Measurements from ENCODE around the gene GMFB.

GMFB gene

DNA sequence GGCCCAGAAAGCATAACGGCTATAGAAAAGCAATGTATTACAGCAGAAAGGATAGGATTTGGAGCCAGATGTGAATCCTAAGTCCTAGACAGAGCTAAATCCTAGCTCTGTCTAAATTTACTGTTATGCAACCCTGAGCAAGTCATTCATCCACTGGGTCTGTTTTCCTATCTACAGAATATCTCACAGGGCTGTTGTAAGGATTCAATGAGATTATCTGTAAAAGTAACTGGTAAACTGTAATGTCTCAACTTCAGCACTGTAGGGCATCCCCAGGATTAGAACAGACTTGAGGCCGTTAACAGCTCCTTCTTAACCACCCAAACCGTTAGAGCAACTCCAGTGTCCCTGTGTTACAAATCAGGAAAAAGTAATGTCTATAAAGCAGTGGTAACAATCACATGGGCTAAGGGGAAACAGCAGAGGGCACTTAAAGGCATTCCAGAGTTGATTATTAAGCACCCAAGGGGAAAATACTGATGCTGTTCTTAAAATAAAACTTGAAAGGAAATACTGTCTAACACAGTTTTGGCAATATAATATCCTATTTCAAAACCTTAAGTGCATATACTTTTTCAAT lies 10.1 kb downstream of the GMFB start:
- ATAC-seq (ENCODE audit: low read depth), result no peak
- Histone ChIP-seq H3K27ac (ENCODE audit: poor library complexity, severe bottlenecking) (no peak overlapping the region), H3K36me3 (ENCODE audit: low read depth) (peaks cover 97% of the 10 kb centered on the region)

DNA sequence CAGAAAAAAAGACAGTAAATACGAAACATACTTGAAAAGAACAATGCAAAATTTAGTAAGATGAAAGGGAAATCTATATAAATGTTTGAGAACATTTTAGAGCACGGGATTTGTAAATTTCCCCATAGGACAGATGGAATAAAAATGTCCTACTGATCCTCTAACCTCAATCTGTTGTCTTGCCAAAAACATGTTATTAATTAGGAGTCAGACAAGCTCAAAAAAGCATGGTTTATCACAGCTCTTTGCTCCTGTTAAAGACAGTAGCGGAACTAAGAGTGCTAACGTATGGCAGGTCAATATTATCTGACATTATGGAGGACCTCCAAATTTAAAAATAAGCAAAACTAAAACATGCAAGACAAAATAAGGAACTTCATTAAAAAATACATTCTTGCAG lies 12.9 kb downstream of the GMFB start:
- no peaks in the 10 kb centered on the region for H3K27me3 ChIP-seq (ENCODE audit: insufficient read depth, poor library complexity, severe bottlenecking)
- DNase-seq (ENCODE audit: low spot score), result no peak
- TF ChIP-seq, protein P1, sequence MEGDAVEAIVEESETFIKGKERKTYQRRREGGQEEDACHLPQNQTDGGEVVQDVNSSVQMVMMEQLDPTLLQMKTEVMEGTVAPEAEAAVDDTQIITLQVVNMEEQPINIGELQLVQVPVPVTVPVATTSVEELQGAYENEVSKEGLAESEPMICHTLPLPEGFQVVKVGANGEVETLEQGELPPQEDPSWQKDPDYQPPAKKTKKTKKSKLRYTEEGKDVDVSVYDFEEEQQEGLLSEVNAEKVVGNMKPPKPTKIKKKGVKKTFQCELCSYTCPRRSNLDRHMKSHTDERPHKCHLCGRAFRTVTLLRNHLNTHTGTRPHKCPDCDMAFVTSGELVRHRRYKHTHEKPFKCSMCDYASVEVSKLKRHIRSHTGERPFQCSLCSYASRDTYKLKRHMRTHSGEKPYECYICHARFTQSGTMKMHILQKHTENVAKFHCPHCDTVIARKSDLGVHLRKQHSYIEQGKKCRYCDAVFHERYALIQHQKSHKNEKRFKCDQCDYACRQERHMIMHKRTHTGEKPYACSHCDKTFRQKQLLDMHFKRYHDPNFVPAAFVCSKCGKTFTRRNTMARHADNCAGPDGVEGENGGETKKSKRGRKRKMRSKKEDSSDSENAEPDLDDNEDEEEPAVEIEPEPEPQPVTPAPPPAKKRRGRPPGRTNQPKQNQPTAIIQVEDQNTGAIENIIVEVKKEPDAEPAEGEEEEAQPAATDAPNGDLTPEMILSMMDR (IDR thresholded peaks at IDR 0.05; ENCODE audit: poor library complexity, severe bottlenecking), result no peak
- H3K4me3 ChIP-seq (ENCODE audit: severe bottlenecking), result no peak overlapping the region
- peaks cover 7% of the 10 kb centered on the region for H3K4me1 ChIP-seq (ENCODE audit: insufficient read depth, poor library complexity, severe bottlenecking)
- ATAC-seq (ENCODE audit: low read depth), result no peak
- H3K27ac ChIP-seq (ENCODE audit: poor library complexity, severe bottlenecking), result no peak overlapping the region
- peaks cover 77% of the 10 kb centered on the region for H3K36me3 ChIP-seq (ENCODE audit: low read depth)
- H3K9me3 ChIP-seq (ENCODE audit: severe bottlenecking), result no peaks in the 10 kb centered on the region

More for the DNA sequence above, 10.1 kb downstream of the GMFB start:
- TF ChIP-seq, protein P1 (IDR thresholded peaks at IDR 0.05; ENCODE audit: poor library complexity, severe bottlenecking), result no peak
- Histone ChIP-seq H3K4me1 (ENCODE audit: insufficient read depth, poor library complexity, severe bottlenecking) (peaks cover 35% of the 10 kb centered on the region), H3K4me3 (ENCODE audit: severe bottlenecking) (no peak overlapping the region), H3K9me3 (ENCODE audit: severe bottlenecking) (no peaks in the 10 kb centered on the region), H3K27me3 (ENCODE audit: insufficient read depth, poor library complexity, severe bottlenecking) (no peaks in the 10 kb centered on the region)
- DNase-seq (ENCODE audit: low spot score), result no peak

DNA sequence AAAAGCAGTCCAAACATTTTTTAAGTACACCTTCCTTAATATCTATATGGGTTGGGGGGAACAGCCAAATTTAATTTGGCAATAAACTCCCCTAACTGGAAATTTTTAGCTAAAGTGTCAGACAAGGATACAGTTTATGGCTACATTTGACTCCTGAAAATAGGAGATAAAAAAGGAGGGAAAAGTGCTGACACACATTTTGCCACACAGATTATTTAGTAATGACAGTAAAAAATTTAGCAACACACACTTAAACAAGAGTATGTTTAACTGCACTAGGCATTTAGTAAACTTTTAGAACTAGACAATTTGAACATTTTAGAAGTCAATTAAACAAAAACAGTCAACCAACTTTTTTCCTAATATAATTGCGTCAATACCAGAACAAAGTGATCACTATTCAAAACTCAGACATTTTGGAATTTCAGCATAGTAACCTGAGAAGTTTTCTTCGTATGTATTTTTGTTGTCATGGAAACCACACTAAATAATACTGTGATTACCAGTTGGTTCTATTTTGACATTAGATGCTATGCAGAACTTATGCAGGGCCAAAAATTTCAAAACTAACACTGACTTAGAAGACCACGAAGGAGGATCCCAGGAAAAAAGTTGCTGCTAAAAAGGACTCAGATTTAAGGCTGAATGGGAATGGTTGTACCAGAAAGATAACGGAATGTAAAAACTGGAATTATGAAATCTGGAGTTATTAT lies 13.4 kb downstream of the GMFB start:
- TF ChIP-seq, protein P1 (IDR thresholded peaks at IDR 0.05; ENCODE audit: poor library complexity, severe bottlenecking), result no peak
- DNase-seq (ENCODE audit: low spot score) (no peak), ATAC-seq (ENCODE audit: low read depth) (0 out of 3 replicates have a peak, but pooled peaks have one; percentile 26)
- Histone ChIP-seq H3K36me3 (ENCODE audit: low read depth) (peaks cover 71% of the 10 kb centered on the region), H3K9me3 (ENCODE audit: severe bottlenecking) (no peaks in the 10 kb centered on the region), H3K4me3 (ENCODE audit: severe bottlenecking) (no peak overlapping the region), H3K4me1 (ENCODE audit: insufficient read depth, poor library complexity, severe bottlenecking) (peaks cover 2% of the 10 kb centered on the region), H3K27ac (ENCODE audit: poor library complexity, severe bottlenecking) (no peak overlapping the region), H3K27me3 (ENCODE audit: insufficient read depth, poor library complexity, severe bottlenecking) (no peaks in the 10 kb centered on the region)

DNA sequence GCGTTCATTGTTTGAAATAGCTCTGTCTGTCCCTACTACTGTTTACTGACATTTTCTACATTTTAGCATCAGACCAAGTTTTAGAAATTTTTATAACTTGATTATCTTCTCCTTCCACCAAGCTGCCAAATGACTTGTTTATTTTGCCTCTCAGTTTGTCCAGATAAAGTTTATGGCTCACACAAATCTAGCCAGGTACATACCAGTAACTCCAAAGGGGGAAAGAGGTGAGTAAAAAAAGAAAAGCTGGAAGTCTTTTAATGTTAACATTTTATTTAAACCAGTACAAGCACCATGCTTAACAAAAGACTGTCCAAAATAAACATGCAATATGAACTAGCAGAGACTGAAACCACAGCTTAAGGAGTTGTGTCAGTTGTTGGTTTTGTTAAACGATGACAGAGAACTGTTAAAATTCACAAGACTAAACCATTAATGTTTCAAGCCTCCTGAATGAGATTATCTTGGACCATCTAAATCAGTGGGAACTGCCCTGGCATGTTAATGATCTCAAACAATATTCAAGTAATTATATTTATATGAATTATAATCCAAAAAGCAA lies 14.5 kb downstream of the GMFB start:
- Histone ChIP-seq H3K4me1 (ENCODE audit: insufficient read depth, poor library complexity, severe bottlenecking) (no peaks in the 10 kb centered on the region), H3K27ac (ENCODE audit: poor library complexity, severe bottlenecking) (no peak overlapping the region)

More for the DNA sequence above, 14.5 kb downstream of the GMFB start:
- no peaks in the 10 kb centered on the region for H3K9me3 ChIP-seq (ENCODE audit: severe bottlenecking)
- TF ChIP-seq, protein P1 (IDR thresholded peaks at IDR 0.05; ENCODE audit: poor library complexity, severe bottlenecking), result no peak
- H3K27me3 ChIP-seq (ENCODE audit: insufficient read depth, poor library complexity, severe bottlenecking), result no peaks in the 10 kb centered on the region
- no peak overlapping the region for H3K4me3 ChIP-seq (ENCODE audit: severe bottlenecking)
- H3K36me3 ChIP-seq (ENCODE audit: low read depth), result peaks cover 61% of the 10 kb centered on the region
- ATAC-seq (ENCODE audit: low read depth), result no peak
- no peak for DNase-seq (ENCODE audit: low spot score)
